GM21825 (cell line): ENCODE measurements around the gene ALCAM.
"Not testable (repeated sequence)": the region's sequence is repeated elsewhere in the genome, so short reads cannot be mapped to it uniquely, and the experiment has no call there.

ENCODE experiments used
- ATAC-seq: cut with Tn5 transposase; IDR thresholded peaks from one replicate; pipeline ENCODE4 v1.9.1; 2021; ENCODE audit warnings: mild to moderate bottlenecking, moderate library complexity; ENCODE audit not compliant: unreplicated experiment

Gene ALCAM

DNA sequence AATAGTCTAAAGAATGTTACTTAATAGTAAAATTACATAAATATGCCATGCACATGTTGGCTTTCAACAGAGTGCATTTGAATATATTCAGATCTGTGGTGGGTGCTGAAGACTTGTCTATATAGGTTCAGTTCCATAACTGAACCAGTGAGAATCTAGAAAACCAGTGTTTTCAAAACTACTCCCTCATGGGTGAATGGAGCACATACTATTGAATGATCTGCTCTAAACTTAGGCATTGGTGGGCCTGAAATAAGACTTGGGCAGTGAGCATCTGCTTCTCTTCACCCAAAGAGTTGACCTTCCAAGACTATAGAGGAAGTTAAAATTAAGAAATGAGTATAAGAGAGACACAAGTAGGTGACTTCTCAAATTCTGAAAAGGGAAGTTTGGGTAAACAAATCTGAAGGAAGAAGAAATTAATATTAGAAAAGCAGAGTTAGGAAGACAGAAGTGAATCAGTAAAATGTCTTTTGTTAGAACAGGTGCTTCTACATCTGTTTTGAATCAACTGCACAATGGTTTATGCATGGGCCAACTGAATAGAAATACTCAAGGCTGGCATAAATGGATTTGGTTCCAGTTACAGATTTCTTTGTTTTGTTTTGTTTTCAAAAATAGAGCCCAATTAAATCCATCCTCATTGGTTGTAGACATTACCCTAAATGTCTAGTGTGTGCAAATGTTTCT is 19.3 kb downstream of the ALCAM start:
- ATAC-seq = peak; percentile 78

GRCh38 chr3:105387122-105387751 is 20.5 kb downstream of the ALCAM start:
- no peak for ATAC-seq

GRCh38 chr3:105388176-105388575 is 21.5 kb downstream of the ALCAM start:
- no peak for ATAC-seq

GRCh38 chr3:105389759-105390158 is 23.1 kb downstream of the ALCAM start:
- not testable (repeated sequence) for ATAC-seq

DNA sequence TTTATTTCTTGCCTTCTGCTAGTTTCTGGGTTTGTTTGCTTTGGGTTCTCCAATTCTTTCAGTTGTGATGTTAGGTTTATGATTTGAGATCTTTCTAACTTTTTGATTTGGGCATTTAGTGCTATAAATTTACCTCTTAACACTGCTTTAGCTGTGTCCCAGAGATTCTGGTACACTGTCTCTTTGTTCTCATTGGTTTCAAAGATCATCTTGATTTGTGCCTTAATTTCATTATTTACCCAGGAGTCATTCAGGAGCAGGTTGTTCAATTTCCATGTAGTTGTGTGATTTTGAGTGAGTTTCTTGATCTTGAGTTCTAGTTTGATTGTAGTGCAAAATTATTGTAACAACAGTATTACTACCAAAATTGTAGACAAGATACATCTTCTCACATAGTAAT is 25.9 kb downstream of the ALCAM start:
- ATAC-seq = not testable (repeated sequence)

DNA sequence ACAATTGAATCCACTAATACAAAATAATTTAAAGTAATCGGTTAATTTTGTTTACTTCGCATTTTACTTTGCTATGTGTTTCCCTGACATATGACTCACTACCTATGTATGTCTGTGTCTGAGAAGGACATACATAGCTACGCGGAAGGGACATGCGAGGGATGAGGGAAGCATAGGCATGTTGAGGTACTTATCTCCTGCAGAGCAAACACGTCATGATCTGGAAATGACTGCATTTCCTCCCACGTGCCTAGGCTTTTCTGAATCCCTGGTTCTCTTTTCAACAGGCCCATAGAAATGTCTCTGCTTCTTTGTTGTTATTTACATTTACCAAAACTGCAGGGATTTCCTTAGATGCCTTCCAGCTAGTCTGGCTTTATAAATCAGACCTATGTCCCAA is 27.5 kb downstream of the ALCAM start:
- ATAC-seq = no peak

DNA sequence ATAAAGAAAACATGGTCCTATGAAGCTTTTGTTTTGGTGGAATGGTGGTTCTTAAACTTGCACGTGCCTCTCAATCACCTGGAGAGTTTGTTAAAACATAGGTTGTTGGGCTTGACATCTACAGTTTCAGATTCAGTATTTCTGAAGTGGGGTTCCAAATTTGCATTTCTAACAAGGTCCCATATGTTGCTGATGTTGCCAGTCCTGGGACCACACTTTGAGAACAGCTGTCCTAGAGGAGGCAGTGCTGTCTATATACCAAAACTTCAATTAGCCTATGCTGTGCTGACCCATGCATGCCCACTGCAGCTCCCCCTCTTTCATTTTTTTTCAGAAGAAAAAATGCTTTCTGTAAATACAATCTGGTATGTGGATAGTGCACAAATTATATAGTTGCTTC is 31.3 kb downstream of the ALCAM start:
- ATAC-seq = no peak

GRCh38 chr3:105398437-105398836 is 31.7 kb downstream of the ALCAM start:
- ATAC-seq = no peak

- no peak for ATAC-seq
Observed at GRCh38 chr3:105399062-105399461, 32.4 kb downstream of the ALCAM start.

DNA sequence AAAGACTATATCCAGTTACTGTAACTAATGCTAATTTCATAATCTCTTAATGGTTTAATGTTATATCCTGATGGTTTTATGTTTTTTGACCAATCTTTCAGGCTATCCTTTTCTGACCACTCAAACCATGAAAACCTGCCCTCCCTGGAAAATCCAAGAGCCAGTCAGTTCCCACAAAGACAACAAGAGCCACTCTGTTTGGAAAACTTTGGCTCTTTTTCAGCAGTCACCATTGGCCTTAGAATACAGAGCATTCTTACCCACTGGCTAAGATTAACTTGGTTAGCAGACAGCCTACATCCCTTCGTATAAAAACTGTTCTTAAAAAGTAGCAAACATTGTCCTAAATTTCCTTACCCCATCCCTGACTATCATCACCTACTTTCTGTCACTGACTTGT is 32.9 kb downstream of the ALCAM start:
- ATAC-seq = no peak

DNA sequence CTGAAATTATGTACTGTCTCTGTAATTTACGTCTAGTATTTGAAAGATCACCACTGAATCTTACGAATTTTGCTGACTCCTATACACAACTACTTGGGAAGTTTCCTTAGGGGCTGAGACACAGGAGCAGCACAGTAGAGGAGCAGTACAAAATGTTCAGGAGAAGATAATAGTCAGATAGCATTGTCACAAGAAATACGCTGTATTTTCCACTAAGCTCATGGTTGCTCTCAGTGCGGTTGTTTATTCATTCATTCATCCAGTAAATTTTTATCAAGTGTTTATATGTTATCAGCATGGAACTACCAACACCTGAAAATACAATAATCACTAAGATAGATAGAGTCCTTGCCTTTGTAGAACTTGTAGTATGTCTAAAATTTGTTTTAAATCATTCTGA is 34.5 kb downstream of the ALCAM start:
- ATAC-seq = no peak

- no peak for ATAC-seq
Observed at GRCh38 chr3:105401691-105402149, 35.0 kb downstream of the ALCAM start.

- ATAC-seq = no peak
Observed at GRCh38 chr3:105402287-105402801, 35.6 kb downstream of the ALCAM start.

DNA sequence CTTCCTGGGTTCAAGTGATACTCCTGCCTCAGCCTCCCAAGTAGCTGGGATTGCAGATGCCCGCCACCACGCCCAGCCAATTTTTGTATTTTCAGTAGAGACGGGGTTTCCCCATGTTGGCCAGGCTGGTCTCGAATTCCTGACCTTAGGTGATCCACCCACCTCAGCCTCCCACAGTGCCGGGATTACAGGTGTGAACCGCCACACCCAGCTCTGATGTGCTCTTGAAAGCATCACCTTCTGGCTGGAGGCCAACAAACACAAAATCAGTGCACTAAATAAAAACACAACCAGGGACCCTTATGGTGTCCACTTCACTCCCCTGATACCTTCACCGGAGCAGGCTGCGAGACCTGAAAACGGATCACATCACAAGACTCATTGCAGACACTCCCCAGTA is 36.3 kb downstream of the ALCAM start:
- ATAC-seq = not testable (repeated sequence)

- no peak for ATAC-seq
Observed at GRCh38 chr3:105406268-105406667, 39.6 kb downstream of the ALCAM start.

- ATAC-seq = no peak
Observed at GRCh38 chr3:105409364-105409763, 42.7 kb downstream of the ALCAM start.

DNA sequence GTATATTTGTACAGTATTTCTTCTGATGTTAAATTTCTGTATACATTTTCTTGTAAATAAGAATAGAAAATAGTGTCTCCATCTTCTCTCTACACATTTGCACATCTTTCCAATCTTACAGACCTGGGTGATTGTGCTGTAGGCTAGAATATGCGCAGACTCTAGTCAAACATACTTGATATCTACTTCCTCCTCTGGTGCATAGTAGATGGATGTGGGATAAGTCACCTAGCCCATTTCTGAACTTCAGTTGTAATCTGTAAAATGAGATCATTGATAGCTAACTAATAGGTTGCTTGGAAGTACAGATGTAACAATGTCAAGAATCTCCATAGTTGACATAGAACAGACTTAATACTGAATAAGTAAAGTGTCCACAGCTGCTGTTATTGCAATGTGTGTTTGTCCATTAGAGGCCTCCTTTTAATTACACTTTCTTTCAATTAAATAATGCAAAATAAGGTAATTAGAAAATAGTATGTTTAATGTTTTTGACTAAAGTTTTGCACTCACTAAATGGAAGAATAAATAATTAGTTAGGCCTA is 46.7 kb downstream of the ALCAM start:
- ATAC-seq = no peak

DNA sequence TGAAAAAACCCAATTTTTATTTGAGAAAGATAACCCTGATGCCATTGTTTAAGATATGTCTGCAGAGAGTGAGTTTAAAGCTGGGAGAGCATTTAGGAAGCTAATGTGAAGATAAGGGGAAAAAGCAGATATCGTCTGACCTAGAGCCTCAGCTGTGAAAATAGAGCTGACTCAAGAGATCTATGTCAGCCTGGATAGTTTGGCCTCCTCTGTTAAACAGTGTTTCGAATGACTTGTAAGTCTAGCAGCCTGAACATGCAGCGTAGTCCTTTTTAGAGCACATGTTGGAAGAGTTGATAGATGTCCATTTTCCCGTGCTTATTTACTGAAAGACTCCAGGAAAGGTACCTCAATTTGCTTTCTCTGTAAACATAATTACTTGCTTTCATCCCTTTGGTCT is 48.1 kb downstream of the ALCAM start:
- ATAC-seq = no peak

- ATAC-seq = no peak
Observed at GRCh38 chr3:105415951-105416350, 49.2 kb downstream of the ALCAM start.

DNA sequence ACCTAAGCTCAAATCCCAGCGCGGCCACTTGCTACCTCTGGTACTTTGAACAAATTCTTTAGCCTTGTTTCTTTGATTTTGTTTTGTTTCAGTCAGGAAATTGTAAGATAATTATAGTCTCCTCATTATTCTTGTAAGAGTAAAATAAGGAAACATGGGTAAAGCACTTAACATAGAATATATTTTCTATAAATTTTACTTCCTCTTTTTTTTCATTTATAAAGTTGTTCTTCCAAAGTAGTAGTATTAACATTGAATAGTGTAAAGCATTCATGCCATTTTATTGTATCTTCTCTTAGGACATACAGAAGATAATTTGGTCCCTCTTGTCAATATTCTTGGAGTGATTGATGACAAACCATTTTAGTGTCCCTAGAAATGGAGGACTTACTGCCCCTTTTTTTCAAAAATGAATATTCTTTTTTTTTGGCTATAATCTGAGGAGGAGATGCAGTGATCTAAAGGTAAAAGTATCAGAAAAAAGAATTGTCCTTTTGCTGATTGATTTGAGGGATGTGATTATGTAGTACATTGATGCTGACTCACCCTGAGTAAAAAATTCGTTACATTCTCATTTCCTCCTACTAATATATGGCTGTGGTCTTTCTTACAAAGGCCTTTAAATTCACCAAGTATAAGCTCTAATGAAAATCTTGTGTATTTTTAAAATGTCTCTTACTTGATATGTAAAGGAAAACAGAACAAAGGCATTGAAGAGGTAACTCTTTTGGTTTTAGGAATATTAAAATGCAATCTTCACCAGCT is 51.0 kb downstream of the ALCAM start:
- ATAC-seq = no peak

GRCh38 chr3:105422645-105423044 is 55.9 kb downstream of the ALCAM start:
- ATAC-seq = no peak
